C4-2B (cell line): ENCODE data around the gene MMP25.

ENCODE experiments used
- ZFX ChIP-seq: fragments of 450-650 bp; IDR thresholded peaks from 2 replicates; pipeline ENCODE4 v1.6.1; 2017
- TF ChIP-seq, protein P1 (sequence below): fragments of 450-650 bp; conservative IDR thresholded peaks from 2 replicates; pipeline ENCODE4 v1.5.1; 2017; ENCODE audit warnings: mild to moderate bottlenecking

DNA sequence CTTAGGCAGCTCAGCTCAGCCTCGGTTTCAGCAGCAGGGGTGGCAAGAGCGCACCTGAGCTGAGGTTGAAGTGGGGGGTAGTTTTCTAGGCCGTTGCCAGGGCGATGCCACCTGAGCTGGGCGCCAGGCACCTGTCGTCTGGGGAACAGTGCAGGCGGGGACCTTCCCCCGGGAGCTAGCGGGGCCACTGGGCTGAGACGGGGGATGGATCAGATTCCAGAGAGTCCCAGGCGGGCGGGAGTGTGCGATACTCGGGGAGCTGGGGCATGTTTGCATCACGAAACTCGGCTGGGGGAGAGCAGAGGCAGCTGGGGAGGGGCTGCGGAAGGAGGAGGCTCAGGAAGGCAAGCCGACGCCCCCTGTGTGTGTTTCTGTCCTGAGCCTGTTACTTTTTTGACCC lies 34.1 kb upstream of the MMP25 start:
- TF ChIP-seq, protein P1, sequence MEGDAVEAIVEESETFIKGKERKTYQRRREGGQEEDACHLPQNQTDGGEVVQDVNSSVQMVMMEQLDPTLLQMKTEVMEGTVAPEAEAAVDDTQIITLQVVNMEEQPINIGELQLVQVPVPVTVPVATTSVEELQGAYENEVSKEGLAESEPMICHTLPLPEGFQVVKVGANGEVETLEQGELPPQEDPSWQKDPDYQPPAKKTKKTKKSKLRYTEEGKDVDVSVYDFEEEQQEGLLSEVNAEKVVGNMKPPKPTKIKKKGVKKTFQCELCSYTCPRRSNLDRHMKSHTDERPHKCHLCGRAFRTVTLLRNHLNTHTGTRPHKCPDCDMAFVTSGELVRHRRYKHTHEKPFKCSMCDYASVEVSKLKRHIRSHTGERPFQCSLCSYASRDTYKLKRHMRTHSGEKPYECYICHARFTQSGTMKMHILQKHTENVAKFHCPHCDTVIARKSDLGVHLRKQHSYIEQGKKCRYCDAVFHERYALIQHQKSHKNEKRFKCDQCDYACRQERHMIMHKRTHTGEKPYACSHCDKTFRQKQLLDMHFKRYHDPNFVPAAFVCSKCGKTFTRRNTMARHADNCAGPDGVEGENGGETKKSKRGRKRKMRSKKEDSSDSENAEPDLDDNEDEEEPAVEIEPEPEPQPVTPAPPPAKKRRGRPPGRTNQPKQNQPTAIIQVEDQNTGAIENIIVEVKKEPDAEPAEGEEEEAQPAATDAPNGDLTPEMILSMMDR = no peak
- TF ChIP-seq ZFX = no peak
